OCI-LY3 (cell line): ENCODE measurements around the gene DCTN2.

Experiments
- CTCF ChIP-seq: fragments of 200-600, 300-600 bp; sonication (generic); IDR thresholded peaks from 2 replicates; pipeline ENCODE4 v1.5.1; 2014; ENCODE audit warnings: antibody characterized with exemption, low read length, low read depth
- EZH2phosphoT487 ChIP-seq: fragments of 200-600 bp; shearing (Covaris generic); IDR thresholded peaks from 2 replicates; pipeline ENCODE4 v1.6.1; 2018; ENCODE audit warnings: antibody characterized with exemption, mixed run types, low read depth

- TF ChIP-seq CTCF (no peak), EZH2phosphoT487 (no peak)
These were observed 4.8 kb upstream of the DCTN2 start for GRCh38 chr12:57551637-57552305.
